Measurements from ENCODE around the gene AGBL4. TPM values are rescaled to one million over a fixed set of nuclear protein-coding genes. Genes with fewer than 3 reads are reported as not detected.

AGBL4 gene
- total and polyA plus RNA-seq, 11 donors = 0.40 to 1.4 (median 0.54) TPM; not detected in 3

DNA sequence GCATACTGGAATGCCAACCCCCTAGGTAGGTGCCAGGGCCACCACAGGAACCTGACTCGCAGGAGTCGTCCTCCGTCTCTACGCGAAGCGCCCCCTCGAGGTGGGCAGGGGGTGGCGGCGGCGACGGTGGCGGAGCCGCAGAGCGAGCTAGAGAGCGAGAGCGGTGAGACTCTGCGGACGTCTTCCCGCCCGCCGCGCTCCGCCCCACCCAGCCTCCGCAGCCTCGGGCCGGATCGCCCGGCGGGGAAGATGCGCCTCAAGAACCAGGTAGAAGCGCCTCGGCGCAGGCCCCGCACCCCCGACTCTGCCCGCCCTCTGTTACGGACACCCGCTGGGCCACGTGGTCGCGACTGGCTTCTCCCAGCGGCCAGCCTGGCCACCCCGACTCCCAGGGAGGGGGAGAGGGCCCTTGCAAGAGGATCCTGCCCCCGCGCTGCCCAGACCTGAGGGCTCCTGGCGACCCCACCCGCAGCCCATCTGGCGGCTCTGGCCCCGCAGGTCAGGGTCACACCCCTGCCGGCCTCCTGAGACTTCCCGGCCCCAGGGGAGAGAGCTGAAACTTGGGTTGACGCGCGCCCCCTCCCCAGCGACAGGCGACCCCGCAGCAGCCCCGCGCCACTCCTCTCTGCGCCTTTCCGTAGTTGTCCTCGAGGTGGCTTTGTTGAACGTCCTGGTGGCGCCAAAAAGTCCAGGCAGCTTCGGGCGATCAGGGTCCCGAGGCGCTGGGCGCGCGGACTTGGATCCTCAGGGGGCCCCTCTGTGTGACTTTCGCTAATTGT lies 24.4 kb upstream of the AGBL4 start:
- intact Hi-C loops (cut with DNase I) = no loop called here
- H3K4me3 ChIP-seq = peak overlapping the region in 11 of 12 donors; percentile 7 to 42 (median 29)
- TF ChIP-seq POLR2A (IDR thresholded peaks at IDR 0.05) = no peak
- TF ChIP-seq, protein P1, sequence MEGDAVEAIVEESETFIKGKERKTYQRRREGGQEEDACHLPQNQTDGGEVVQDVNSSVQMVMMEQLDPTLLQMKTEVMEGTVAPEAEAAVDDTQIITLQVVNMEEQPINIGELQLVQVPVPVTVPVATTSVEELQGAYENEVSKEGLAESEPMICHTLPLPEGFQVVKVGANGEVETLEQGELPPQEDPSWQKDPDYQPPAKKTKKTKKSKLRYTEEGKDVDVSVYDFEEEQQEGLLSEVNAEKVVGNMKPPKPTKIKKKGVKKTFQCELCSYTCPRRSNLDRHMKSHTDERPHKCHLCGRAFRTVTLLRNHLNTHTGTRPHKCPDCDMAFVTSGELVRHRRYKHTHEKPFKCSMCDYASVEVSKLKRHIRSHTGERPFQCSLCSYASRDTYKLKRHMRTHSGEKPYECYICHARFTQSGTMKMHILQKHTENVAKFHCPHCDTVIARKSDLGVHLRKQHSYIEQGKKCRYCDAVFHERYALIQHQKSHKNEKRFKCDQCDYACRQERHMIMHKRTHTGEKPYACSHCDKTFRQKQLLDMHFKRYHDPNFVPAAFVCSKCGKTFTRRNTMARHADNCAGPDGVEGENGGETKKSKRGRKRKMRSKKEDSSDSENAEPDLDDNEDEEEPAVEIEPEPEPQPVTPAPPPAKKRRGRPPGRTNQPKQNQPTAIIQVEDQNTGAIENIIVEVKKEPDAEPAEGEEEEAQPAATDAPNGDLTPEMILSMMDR (IDR thresholded peaks at IDR 0.05) = peak in 2 of 12 donors; percentile 10 to 12
- H3K9me3 ChIP-seq = no peaks in the 10 kb centered on the region
- no peak for ATAC-seq
- WGBS, 4 donors = 2 to 3% (median 3%) methylated on average over 33 to 72 of the region's 72 CpGs
- DNase-seq = peak in 2 of 5 donors; percentile 21 to 56
- H3K4me1 ChIP-seq = peaks cover 0 to 7% (median 0%) of the 10 kb centered on the region in 12 donors
- no peak overlapping the region for H3K27ac ChIP-seq
- no peaks in the 10 kb centered on the region for H3K36me3 ChIP-seq
- peaks cover 4 to 54% (median 30%) of the 10 kb centered on the region in 9 donors for H3K27me3 ChIP-seq

DNA sequence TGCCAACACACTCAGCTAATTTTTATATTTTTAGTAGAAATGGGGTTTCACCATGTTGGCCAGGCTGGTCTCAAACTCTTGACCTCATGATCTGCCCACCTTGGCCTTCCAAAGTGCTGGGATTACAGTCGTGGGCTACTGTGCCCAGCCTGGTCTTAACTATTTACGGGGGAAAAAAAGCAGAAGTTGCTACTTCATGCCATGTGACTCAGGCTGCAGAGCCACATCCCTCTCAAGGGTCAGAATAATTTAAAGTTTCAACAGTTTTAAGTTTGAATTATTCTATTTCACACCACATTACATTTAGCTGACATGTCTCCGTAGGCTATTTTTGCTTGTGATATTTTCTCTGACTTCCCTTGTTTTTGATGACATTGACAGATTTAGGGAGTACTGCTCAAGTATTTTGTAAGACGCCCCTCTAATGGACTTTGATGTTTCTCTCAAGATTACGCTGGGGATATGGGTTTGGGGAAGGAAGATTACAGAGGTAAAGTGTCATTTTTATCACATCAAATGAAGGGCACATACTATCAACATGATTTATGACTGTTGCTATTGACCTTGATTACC lies 14.6 kb upstream of the AGBL4 start:
- DNase-seq (no peak), ATAC-seq (no peak)
- Histone ChIP-seq H3K27ac (no peak overlapping the region), H3K4me3 (no peak overlapping the region), H3K9me3 (no peaks in the 10 kb centered on the region), H3K36me3 (no peaks in the 10 kb centered on the region), H3K27me3 (peaks cover 0 to 25% (median 2%) of the 10 kb centered on the region in 9 donors), H3K4me1 (no peaks in the 10 kb centered on the region)
- TF ChIP-seq, protein P1 (IDR thresholded peaks at IDR 0.05) = no peak
- no peak for TF ChIP-seq POLR2A (IDR thresholded peaks at IDR 0.05)
- intact Hi-C loops (cut with DNase I) = no loop called here
- 49 to 61% (median 57%) methylated on average over 5 of the region's 5 CpGs for WGBS, 4 donors

DNA sequence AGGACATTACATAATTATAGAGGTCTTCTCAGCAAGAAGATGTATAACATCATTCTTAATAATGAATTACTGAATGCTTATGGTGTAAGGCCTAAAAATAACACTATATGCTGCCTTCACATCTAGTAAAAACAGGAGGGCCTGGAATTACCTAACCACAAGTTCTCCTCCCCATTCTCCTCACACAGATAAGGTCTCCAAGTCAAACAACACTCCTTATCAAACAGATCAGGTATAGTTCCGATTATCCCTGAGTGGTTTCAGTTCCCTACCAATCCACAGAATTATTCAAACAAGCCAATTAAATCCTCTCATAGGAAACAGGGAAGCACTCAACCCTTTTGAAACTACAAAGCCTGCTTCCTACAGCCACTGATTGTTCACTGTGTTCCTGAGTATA lies 4.0 kb upstream of the AGBL4 start:
- DNase-seq = no peak
- no peak for ATAC-seq
- H3K4me3 ChIP-seq = no peak overlapping the region
- intact Hi-C loops (cut with DNase I) = no loop called here
- peaks cover 0 to 12% (median 0%) of the 10 kb centered on the region in 12 donors for H3K4me1 ChIP-seq
- no peaks in the 10 kb centered on the region for H3K9me3 ChIP-seq
- WGBS, 4 donors = 29 to 63% (median 37%) methylated on average over 1 of the region's 1 CpG
- H3K36me3 ChIP-seq = no peaks in the 10 kb centered on the region
- H3K27ac ChIP-seq = no peak overlapping the region
- H3K27me3 ChIP-seq = peaks cover 0 to 22% (median 7%) of the 10 kb centered on the region in 9 donors
- TF ChIP-seq, protein P1 (IDR thresholded peaks at IDR 0.05) = no peak
- TF ChIP-seq POLR2A (IDR thresholded peaks at IDR 0.05) = no peak

DNA sequence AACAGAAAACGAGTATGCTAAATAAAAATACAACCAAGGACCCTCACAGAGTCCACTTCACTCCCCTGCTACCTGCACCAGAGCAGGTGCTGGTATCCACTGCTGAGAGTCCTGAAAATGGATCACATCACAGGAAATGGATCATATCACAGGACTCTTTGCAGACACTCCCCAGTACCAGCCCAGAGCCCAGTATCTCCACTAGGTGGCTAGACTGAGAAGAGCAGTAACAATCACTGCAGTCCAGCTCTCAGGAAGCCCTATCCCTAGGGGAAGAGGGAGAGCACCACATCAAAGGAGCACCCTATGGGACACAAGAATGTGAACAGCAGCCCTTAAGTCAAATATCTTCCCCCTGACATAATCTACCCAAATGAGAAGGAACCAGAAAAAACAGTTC lies 28.0 kb downstream of the AGBL4 start:
- H3K27ac ChIP-seq = no peak overlapping the region
- TF ChIP-seq, protein P1 (IDR thresholded peaks at IDR 0.05) = no peak
- H3K36me3 ChIP-seq = no peaks in the 10 kb centered on the region
- no peak overlapping the region for H3K4me3 ChIP-seq
- H3K27me3 ChIP-seq = no peaks in the 10 kb centered on the region
- DNase-seq = no peak
- H3K9me3 ChIP-seq = peaks cover 0 to 29% (median 2%) of the 10 kb centered on the region in 12 donors
- no peak for ATAC-seq
- intact Hi-C loops (cut with DNase I) = no loop called here
- WGBS, 4 donors = 0 to 37% (median 19%) methylated on average over 1 of the region's 1 CpG
- no peaks in the 10 kb centered on the region for H3K4me1 ChIP-seq

Data from heart left ventricle (tissue), 16 donors.